KMS-11 (cell line): ENCODE data around the gene ANO3.

Source experiments
- H2AFZ ChIP-seq: fragments of 200-600 bp; sonication (generic); 2 replicates; pipeline ENCODE4 v1.6.1; 2016; ENCODE audit warnings: antibody characterized with exemption, mixed run types, low read depth
- H3K27ac ChIP-seq: fragments of 200-600 bp; sonication (generic); 2 replicates; pipeline ENCODE4 v1.6.1; 2016; ENCODE audit warnings: mild to moderate bottlenecking, mixed run types
- H3K27me3 ChIP-seq: fragments of 200-600 bp; sonication (generic); 2 replicates; pipeline ENCODE4 v1.6.1; 2017; ENCODE audit warnings: mild to moderate bottlenecking, low read depth, mixed run types, moderate library complexity; ENCODE audit not compliant: insufficient read depth
- H3K36me3 ChIP-seq: fragments of 200-600 bp; sonication (generic); 2 replicates; pipeline ENCODE4 v1.6.1; 2017; ENCODE audit warnings: mild to moderate bottlenecking, mixed run types; ENCODE audit not compliant: insufficient read depth
- H3K4me1 ChIP-seq: fragments of 200-600 bp; sonication (generic); 2 replicates; pipeline ENCODE4 v1.6.1; 2016; ENCODE audit warnings: mild to moderate bottlenecking, low read depth, mixed run types; ENCODE audit not compliant: poor library complexity, severe bottlenecking
- H3K4me2 ChIP-seq: fragments of 200-600 bp; sonication (generic); 2 replicates; pipeline ENCODE4 v1.7.0; 2016; ENCODE audit warnings: mild to moderate bottlenecking, mixed run types
- H3K4me3 ChIP-seq: fragments of 200-600 bp; sonication (generic); IDR thresholded peaks from 2 replicates; pipeline ENCODE4 v1.6.1; 2017; ENCODE audit warnings: low read depth, low read length, mixed read lengths; ENCODE audit not compliant: insufficient read depth
- H3K79me2 ChIP-seq: fragments of 200-600 bp; sonication (generic); 2 replicates; pipeline ENCODE4 v1.6.1; 2016; ENCODE audit warnings: low read depth, mixed run types; ENCODE audit not compliant: insufficient read depth
- H3K9ac ChIP-seq: fragments of 200-600 bp; sonication (generic); 2 replicates; pipeline ENCODE4 v1.6.1; 2016; ENCODE audit warnings: mild to moderate bottlenecking, mixed run types
- H4K20me1 ChIP-seq: fragments of 200-600 bp; sonication (generic); 2 replicates; pipeline ENCODE4 v1.6.1; 2016; ENCODE audit warnings: mild to moderate bottlenecking, mixed run types; ENCODE audit not compliant: insufficient read depth
- TF ChIP-seq, protein P1 (sequence below): fragments of 200-600 bp; sonication (generic); conservative IDR thresholded peaks from 2 replicates; pipeline ENCODE4 v1.6.1; 2017; ENCODE audit warnings: low read depth, mild to moderate bottlenecking, antibody characterized with exemption, low read length, moderate library complexity, mixed read lengths

The ANO3 gene

DNA sequence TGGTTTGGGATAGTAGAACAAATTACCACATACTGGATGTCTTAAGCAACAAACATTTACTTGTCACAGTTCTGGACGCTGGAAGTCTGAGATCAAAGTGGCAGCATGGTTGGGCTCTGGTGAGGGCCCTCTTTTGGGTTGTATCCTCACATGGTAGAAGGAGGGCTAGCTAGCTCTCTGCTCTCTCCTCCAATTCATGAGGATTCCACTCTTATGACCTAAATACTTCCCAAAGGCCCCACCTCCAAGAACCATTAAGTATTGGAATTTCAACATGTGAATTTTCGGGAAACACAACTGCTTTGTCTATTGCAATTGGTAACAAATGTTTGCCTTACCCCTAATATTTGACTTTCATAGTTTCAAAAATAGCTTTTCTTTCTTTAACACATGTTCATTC lies 187.5 kb downstream of the ANO3 start:
- Histone ChIP-seq H3K9ac (no peak overlapping the region), H2AFZ (no peak overlapping the region), H3K4me2 (no peak overlapping the region), H4K20me1 (no peaks in the 10 kb centered on the region), H3K36me3 (no peaks in the 10 kb centered on the region), H3K27ac (no peak overlapping the region), H3K79me2 (no peaks in the 10 kb centered on the region), H3K4me1 (no peaks in the 10 kb centered on the region), H3K4me3 (no peak overlapping the region), H3K27me3 (no peaks in the 10 kb centered on the region)
- TF ChIP-seq, protein P1, sequence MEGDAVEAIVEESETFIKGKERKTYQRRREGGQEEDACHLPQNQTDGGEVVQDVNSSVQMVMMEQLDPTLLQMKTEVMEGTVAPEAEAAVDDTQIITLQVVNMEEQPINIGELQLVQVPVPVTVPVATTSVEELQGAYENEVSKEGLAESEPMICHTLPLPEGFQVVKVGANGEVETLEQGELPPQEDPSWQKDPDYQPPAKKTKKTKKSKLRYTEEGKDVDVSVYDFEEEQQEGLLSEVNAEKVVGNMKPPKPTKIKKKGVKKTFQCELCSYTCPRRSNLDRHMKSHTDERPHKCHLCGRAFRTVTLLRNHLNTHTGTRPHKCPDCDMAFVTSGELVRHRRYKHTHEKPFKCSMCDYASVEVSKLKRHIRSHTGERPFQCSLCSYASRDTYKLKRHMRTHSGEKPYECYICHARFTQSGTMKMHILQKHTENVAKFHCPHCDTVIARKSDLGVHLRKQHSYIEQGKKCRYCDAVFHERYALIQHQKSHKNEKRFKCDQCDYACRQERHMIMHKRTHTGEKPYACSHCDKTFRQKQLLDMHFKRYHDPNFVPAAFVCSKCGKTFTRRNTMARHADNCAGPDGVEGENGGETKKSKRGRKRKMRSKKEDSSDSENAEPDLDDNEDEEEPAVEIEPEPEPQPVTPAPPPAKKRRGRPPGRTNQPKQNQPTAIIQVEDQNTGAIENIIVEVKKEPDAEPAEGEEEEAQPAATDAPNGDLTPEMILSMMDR = no peak

DNA sequence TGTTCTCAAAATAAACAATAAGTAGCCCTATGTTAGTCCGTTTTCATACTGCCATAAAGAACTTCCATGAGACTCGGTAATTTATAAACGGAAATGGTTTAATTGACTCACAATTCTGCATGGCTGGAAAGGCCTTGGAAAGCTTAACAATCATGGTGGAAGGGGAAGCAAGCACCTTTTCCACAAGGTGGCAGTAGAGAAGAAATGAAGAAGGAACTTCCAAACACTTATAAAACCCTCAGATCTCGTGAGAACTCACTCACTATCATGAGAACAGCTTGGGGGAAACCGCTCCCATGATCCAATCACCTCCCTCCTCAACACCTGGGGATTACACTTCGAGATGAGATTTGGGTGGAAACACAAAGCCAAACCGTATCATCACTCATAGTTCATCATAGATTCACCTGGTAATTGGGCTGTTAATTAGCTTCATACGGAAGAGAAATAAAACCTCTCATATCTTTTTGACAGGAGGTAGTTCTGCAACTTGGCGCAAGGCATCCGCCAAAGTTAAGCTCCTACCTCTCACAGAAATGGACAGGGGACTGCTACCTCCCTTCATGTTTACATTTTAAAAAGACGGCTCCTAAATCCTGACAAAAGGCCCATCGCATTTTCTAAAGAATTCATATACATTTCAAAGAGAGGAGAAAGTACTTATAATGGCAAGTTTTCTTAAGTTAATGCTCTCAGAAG lies 191.1 kb downstream of the ANO3 start:
- H4K20me1 ChIP-seq = no peaks in the 10 kb centered on the region
- no peak overlapping the region for H3K27ac ChIP-seq
- no peak overlapping the region for H3K4me2 ChIP-seq
- H3K9ac ChIP-seq = no peak overlapping the region
- no peaks in the 10 kb centered on the region for H3K36me3 ChIP-seq
- H3K27me3 ChIP-seq = no peaks in the 10 kb centered on the region
- no peaks in the 10 kb centered on the region for H3K79me2 ChIP-seq
- H3K4me1 ChIP-seq = no peaks in the 10 kb centered on the region
- TF ChIP-seq, protein P1 = 0 out of 2 replicates have a peak, but pooled peaks have one; percentile 28
- no peak overlapping the region for H2AFZ ChIP-seq
- H3K4me3 ChIP-seq = no peak overlapping the region

DNA sequence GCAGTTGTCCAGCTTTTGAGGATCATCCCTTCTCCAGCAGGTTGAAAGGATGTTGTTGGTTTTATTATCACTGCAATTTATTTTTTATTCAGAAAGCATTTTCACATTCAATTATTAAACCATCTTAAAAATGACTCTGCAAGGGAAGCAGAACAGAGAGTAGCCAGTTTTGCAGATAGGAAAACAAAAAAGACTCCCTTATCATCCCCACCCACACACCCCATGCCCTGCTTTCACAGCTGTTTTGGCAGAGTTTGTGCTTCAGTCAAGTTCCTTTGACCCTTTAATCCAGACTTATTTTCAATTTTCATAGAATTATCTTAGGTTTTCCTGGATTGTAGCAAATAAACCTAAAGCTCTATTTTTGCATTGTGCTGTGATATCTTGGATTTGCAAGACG lies 195.8 kb downstream of the ANO3 start:
- no peaks in the 10 kb centered on the region for H3K79me2 ChIP-seq
- H3K4me3 ChIP-seq = no peak overlapping the region
- H3K4me1 ChIP-seq = no peaks in the 10 kb centered on the region
- no peaks in the 10 kb centered on the region for H3K36me3 ChIP-seq
- no peaks in the 10 kb centered on the region for H3K27me3 ChIP-seq
- no peak overlapping the region for H3K27ac ChIP-seq
- no peak overlapping the region for H3K4me2 ChIP-seq
- no peaks in the 10 kb centered on the region for H4K20me1 ChIP-seq
- TF ChIP-seq, protein P1 = no peak
- no peak overlapping the region for H3K9ac ChIP-seq
- no peak overlapping the region for H2AFZ ChIP-seq

DNA sequence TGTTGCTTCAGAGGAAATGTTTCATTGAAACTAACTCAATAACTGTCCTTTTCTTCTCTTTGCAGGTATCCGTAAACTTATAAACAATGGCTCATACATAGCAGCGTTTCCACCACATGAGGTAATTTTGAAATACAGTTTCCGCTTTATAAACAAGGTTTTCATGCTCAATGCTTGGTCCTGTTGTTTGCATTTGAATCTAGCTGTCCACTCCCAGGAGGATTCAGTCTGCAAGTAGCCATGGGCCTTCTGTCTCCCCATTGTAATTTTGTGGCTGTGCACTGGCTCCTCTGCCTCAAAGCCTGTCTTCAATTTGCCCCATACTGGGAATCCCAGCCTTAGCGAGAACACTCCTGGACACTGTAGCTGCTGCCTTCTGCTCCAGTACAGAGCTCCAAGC lies 205.4 kb downstream of the ANO3 start:
- Histone ChIP-seq H4K20me1 (no peaks in the 10 kb centered on the region), H3K9ac (no peak overlapping the region), H3K4me2 (no peak overlapping the region), H3K79me2 (no peaks in the 10 kb centered on the region), H3K36me3 (no peaks in the 10 kb centered on the region), H3K27ac (no peak overlapping the region), H3K4me3 (no peak overlapping the region), H3K27me3 (no peaks in the 10 kb centered on the region), H2AFZ (no peak overlapping the region), H3K4me1 (no peaks in the 10 kb centered on the region)
- TF ChIP-seq, protein P1 = no peak
